Chondrocyte (in vitro differentiated cells): ENCODE measurements around the gene CD300C. TPM values are rescaled to one million over a fixed set of nuclear protein-coding genes. Genes with fewer than 3 reads are reported as not detected.
"Not testable (repeated sequence)": the region's sequence is repeated elsewhere in the genome, so short reads cannot be mapped to it uniquely, and the experiment has no call there.

Experiments used
- DNase-seq: peaks from one replicate; pipeline ENCODE4 v3.0.0; 2021; ENCODE audit warnings: mixed read lengths, low spot score
- H3K27ac Mint-ChIP-seq: one replicate; pipeline ENCODE4 v1.8.0; 2021; ENCODE audit warnings: mild to moderate bottlenecking, moderate library complexity, mixed read lengths; ENCODE audit not compliant: unreplicated experiment
- H3K27me3 Mint-ChIP-seq: 2 replicates; pipeline ENCODE4 v1.8.0; 2021; ENCODE audit warnings: low read depth, mixed read lengths
- H3K36me3 Mint-ChIP-seq: 2 replicates; pipeline ENCODE4 v1.8.0; 2021; ENCODE audit warnings: low read depth, mixed read lengths
- H3K4me1 Mint-ChIP-seq: 2 replicates; pipeline ENCODE4 v1.8.0; 2021; ENCODE audit warnings: low read depth, mild to moderate bottlenecking, mixed read lengths
- H3K4me3 Mint-ChIP-seq: one replicate; pipeline ENCODE4 v1.8.0; 2021; ENCODE audit warnings: mild to moderate bottlenecking, moderate library complexity, mixed read lengths; ENCODE audit not compliant: unreplicated experiment
- H3K9me3 Mint-ChIP-seq: 2 replicates; pipeline ENCODE4 v1.8.0; 2021; ENCODE audit warnings: low read depth, mixed read lengths
- CTCF ChIP-seq: fragments of 200-600 bp; sonication (generic); IDR thresholded peaks from 2 replicates; pipeline ENCODE4 v1.5.0; 2021; ENCODE audit warnings: antibody characterized with exemption, mild to moderate bottlenecking, moderate library complexity
- total RNA-seq: library from RNA; stranded (reverse); gene quantifications from 3 replicates; pipeline ENCODE4 v1.2.1, GENCODE V29; 2021

Gene CD300C
- total RNA-seq, 1 donor from 2014 or later: not detected

GRCh38 chr17:74523308-74523707 lies 22.6 kb downstream of the CD300C start:
- no peaks in the 10 kb centered on the region for H3K36me3 Mint-ChIP-seq
- peaks cover 11% of the 10 kb centered on the region for H3K9me3 Mint-ChIP-seq
- no peak overlapping the region for H3K27ac Mint-ChIP-seq
- H3K4me3 Mint-ChIP-seq: no peak overlapping the region
- peaks cover 36% of the 10 kb centered on the region for H3K27me3 Mint-ChIP-seq
- no peak for DNase-seq
- no peaks in the 10 kb centered on the region for H3K4me1 Mint-ChIP-seq
- no peak for TF ChIP-seq CTCF

DNA sequence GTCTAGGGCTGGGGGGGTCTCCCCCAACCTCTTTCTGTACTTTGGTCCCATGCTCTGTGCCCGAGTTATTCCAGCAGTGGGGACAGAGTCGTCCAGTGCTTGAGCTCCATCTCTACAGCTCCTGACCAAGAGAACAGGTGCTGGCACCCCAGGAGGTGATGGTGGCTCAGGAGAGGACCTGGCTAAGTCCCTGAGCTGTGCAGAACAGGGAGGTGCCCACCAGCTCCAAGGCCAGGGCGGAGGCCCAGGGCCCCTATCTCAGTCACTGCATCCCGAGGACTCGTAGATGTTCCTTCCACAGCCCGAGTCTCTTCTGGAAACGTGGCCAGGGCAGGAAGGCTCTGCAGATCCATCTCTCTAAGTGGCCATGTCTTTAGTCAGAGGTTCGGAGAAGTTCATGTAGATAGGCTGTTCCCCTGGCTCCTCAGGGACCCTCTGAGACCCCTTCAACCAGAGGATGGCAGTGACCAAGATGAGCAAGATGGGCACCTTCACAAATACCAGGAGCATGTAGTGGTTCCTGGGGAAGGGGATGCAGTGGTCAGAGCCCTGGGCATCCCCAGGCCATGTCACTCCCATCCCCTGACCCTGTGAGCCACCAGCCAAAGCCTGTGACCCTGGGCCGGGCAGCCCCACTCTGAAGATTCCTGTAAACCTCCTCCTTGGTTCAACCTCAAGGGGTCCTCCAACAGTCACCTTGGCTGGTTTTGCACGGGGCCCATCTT lies 23.4 kb downstream of the CD300C start:
- no peaks in the 10 kb centered on the region for H3K4me1 Mint-ChIP-seq
- H3K9me3 Mint-ChIP-seq: peaks cover 14% of the 10 kb centered on the region
- no peaks in the 10 kb centered on the region for H3K36me3 Mint-ChIP-seq
- no peak overlapping the region for H3K27ac Mint-ChIP-seq
- H3K4me3 Mint-ChIP-seq: no peak overlapping the region
- no peak for DNase-seq
- TF ChIP-seq CTCF: no peak
- peaks cover 33% of the 10 kb centered on the region for H3K27me3 Mint-ChIP-seq

GRCh38 chr17:74521701-74522201 lies 24.2 kb downstream of the CD300C start:
- Mint-ChIP-seq H3K4me1 (no peaks in the 10 kb centered on the region), H3K27ac (no peak overlapping the region), H3K9me3 (peaks cover 14% of the 10 kb centered on the region), H3K27me3 (peaks cover 30% of the 10 kb centered on the region), H3K4me3 (no peak overlapping the region), H3K36me3 (no peaks in the 10 kb centered on the region)
- DNase-seq: no peak
- TF ChIP-seq CTCF: no peak

GRCh38 chr17:74520790-74521480 lies 25.0 kb downstream of the CD300C start:
- no peak for TF ChIP-seq CTCF
- H3K4me3 Mint-ChIP-seq: no peak overlapping the region
- H3K27me3 Mint-ChIP-seq: peaks cover 37% of the 10 kb centered on the region
- DNase-seq: no peak
- peaks cover 14% of the 10 kb centered on the region for H3K9me3 Mint-ChIP-seq
- H3K27ac Mint-ChIP-seq: no peak overlapping the region
- no peaks in the 10 kb centered on the region for H3K4me1 Mint-ChIP-seq
- H3K36me3 Mint-ChIP-seq: no peaks in the 10 kb centered on the region

DNA sequence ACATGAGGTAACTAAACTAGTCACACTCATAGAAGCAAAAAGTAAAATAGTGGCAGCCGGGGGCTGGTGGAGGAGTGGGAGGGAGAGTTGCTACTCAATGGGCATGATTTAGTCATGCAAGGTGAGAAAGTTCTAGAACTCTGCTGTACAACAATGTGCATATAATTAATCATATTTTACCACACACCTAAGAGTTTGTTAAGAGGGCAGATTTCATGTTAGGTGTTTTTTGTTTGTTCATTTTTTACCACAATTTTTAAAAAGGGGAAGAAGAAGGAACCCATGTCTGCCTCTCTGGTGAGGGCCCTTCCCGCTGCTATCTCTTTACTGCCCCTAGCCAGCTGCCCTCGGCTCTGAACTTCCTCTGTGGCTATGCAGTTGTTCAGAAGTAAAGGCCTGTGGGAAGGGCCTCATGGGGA lies 25.9 kb downstream of the CD300C start:
- Mint-ChIP-seq H3K27ac (no peak overlapping the region), H3K9me3 (peaks cover 14% of the 10 kb centered on the region), H3K4me3 (no peak overlapping the region), H3K4me1 (no peaks in the 10 kb centered on the region), H3K36me3 (no peaks in the 10 kb centered on the region), H3K27me3 (peaks cover 32% of the 10 kb centered on the region)
- DNase-seq: no peak
- TF ChIP-seq CTCF: no peak

DNA sequence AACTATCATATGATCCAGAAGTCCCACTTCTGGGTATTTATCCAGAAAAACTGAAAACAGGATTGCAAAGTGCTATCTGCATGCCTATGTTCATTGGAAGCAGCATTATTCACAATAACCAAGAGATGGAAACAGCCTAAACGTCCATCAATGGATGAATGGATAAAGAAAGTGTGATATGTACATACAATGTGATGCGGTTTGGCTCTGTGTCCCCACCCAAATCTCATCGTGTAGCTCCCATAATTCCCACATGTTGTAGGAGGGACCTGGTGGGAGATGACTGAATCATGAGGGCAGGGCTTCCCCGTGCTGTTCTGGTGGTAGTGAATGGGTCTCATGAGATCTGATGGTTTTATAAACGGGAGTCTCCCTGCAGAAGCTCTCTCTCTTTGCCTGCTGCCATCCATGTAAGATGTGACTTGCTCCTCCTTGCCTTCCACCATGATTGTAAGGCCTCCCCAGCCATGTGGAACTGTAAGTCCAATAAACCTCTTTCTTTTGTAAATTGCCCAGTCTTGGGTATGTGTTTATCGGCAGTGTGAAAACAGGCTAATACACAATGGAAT lies 27.4 kb downstream of the CD300C start:
- peaks cover 27% of the 10 kb centered on the region for H3K27me3 Mint-ChIP-seq
- not testable (repeated sequence) for H3K27ac Mint-ChIP-seq, DNase-seq, H3K4me3 Mint-ChIP-seq, H3K36me3 Mint-ChIP-seq, H3K4me1 Mint-ChIP-seq
- peaks cover 25% of the 10 kb centered on the region for H3K9me3 Mint-ChIP-seq
